GM18508 (cell line): ENCODE data around the gene TPRG1.

ENCODE experiments used
- ATAC-seq: cut with Tn5 transposase; IDR thresholded peaks from one replicate; pipeline ENCODE4 v1.9.1; 2021; ENCODE audit warnings: moderate number of reproducible peaks; ENCODE audit not compliant: insufficient read depth, unreplicated experiment

Gene TPRG1

DNA sequence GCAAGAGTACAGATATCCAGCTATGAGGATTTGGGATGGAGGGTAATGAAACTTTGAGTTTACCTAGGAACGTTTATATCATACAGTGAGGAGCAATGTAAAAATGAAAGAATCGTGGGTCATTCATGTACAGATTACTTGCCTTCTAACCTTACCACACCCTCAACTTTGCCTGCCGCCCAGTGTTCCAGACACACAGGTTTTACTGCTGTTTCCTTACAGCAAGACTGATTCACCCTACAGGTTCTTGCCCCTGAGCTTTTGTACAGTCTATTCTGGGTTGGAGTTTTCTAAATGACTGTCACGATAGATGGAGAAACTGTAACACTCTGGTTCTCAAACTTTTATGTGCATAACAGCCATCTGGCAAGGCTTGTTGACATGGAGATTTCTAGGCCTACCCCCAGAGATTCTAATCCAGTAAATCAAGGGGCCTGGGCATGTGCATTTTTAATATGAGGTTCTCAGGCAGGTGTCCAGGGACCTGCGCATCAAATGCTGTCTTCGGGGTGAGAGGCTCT is 6.6 kb upstream of the TPRG1 start:
- no peak for ATAC-seq

- ATAC-seq: no peak
Observed at GRCh38 chr3:189166321-189166720, 5.5 kb upstream of the TPRG1 start.

GRCh38 chr3:189167027-189167766 is 4.6 kb upstream of the TPRG1 start:
- ATAC-seq: no peak

GRCh38 chr3:189168711-189169110 is 3.1 kb upstream of the TPRG1 start:
- no peak for ATAC-seq

DNA sequence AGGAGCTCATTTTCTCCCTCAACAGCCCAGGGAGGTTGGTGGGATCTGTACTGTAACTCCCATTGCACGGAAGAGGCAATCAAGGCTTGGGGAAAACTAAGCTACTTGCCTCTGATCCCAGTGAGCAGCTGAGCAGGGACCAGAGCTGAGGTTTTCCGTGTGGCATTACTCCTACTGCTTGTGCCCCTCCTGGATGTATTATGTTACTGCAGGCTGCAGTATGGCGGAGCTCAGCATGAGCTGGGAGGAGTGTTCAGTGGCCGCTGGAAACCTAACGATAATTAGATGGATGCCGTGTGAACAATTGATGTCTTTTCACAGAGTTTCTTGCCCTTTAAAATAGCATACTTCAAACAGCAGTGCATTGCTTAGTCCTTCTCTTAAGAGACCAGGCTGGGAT is 2.0 kb upstream of the TPRG1 start:
- ATAC-seq: no peak

GRCh38 chr3:189170559-189170958 is 1.2 kb upstream of the TPRG1 start:
- no peak for ATAC-seq

DNA sequence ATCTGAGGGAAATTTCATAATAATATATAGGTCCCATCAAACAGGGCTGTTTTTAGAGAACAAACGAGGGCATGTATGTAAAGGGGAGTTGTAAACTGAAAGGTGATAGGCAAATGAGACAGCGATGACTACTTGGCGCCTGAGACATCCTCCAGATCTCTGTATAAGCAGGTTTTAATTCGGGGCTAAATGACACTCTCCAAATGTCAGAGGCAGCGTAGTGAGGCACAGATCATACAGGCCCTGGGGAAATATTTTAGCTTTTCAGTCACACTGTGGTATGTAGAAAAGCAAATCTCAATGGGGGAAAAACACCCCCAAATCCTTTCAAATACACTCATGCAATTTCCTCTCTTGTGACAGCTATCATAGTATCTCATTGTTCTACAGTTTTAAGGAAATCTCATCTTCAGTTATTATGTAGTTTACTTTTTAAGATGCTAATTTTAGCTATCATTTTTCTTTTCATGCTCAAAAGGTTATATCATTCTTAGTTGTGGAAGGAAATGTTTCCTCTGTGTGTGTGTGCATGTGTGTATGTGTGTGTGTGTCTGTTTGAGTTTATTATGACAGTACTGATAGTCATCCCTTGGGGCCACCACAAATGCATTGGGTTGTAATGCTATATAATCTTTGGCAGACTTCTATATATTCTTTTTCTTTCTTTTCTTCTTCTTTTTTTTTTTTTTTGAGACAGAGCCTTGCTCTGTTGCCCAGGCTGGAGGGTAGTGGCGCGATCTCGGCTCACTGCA is 1.1 kb downstream of the TPRG1 start:
- no peak for ATAC-seq

- ATAC-seq: no peak
Observed at GRCh38 chr3:189184566-189184965, 12.8 kb downstream of the TPRG1 start.

GRCh38 chr3:189186101-189186500 is 14.3 kb downstream of the TPRG1 start:
- ATAC-seq: no peak

GRCh38 chr3:189188466-189188865 is 16.7 kb downstream of the TPRG1 start:
- no peak for ATAC-seq

DNA sequence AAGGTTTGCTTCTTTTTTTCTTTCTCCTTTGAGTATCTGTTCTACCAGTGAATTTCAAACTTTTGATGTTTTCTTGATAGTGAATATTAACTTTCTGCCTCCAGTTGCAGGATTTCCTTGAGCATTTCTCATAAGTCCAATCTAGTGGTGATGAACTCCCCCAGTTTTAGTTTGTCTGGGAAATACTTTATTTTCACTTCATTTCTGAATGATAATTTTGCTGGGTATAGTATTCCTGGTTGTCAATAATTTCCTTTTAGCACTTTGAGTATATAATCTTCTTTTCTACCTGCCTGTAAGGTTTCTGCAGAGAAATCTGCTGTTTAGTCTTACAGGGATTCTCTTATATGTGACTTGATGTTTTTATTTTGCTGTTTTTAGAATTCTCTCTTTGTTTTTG is 21.0 kb downstream of the TPRG1 start:
- ATAC-seq: no peak

DNA sequence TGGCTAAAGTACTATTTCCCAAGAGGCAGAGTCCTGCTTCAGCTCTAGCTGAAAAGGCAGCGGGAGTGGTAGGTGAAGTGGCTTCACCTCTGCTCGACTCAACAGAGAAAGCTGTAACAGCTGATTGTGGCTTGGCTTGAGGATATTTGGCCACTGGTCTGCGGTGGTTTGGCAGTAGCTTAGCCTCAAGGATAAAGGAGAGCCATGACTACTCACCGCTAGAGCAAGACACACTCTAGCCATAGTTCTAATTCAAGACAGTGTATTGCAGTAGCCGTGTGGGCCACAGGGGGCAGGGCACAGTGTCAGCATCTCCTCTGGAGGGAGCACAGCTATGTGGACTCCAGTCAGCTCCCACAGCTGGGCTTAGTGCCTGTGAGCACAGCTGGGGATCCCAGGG is 23.5 kb downstream of the TPRG1 start:
- no peak for ATAC-seq

DNA sequence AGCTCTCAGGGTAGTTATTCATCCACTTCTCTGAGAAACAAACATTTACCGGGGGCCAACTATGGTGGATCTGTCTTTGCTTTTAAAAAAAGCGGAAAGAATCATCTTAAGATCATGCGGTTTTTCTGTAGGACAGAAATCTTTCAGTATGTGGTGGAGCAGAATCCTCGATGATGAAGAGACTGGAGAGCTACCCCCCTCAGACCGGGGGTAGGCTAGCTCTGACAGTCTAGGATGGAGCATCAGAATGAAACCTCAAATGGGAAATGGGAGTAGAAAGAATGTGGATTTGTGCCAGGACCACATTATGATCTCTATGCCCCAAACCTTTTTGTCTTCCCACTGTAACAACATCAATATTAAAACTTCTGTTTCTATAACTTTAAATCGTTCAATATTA is 30.3 kb downstream of the TPRG1 start:
- ATAC-seq: no peak

GRCh38 chr3:189202583-189202982 is 30.8 kb downstream of the TPRG1 start:
- ATAC-seq: no peak

DNA sequence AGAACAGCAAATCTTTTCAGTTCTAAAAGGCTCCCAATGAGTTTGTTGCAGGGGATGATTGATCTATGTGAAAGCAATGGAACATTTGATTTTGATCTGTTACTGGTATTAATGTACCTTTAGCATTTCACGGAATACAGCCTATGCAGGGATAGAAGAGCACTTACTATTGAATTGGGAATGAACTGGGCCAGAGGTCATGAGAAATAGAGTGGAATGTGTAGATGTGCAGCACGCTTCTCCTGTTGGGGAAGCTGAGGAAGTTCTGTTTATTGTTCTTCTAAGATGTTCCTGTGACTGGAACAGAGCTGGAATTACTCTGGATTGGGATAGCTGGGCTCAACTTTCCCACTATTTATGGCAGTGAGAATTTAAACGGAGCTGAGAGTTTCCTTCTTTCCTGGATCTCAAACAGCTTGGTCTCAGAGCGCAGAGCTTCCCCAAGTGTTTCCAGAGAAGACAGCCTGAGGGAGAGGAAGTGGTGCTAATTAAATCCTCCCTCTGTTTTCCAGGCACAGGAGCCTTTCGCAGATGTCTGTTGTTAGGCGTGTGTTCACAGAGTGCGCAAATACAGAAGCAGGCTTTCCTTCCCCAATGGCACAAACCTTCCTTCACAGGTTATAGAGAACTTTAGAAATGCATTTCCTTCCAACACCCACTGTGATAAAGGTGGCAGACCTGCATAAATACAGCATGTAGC is 32.5 kb downstream of the TPRG1 start:
- no peak for ATAC-seq

DNA sequence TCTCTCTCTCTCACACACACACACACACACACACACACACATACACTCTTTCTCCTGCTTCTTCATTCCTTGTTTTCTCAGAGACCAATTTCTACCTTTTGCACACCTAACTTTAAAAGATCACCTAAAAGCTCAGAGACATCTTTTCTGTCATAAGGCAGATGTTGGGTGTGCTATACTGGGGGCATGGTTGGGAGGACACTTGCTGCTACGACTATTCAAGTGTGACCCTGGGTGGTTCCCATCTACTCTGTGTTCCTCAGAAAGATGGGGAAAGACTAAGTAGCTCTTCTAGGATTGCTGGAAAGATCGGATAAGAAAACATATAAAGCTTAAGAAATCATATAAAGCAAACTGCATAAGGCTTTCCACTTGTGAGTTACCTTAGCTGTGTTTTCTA is 33.2 kb downstream of the TPRG1 start:
- ATAC-seq: no peak

- no peak for ATAC-seq
Observed at GRCh38 chr3:189210251-189210770, 38.5 kb downstream of the TPRG1 start.

DNA sequence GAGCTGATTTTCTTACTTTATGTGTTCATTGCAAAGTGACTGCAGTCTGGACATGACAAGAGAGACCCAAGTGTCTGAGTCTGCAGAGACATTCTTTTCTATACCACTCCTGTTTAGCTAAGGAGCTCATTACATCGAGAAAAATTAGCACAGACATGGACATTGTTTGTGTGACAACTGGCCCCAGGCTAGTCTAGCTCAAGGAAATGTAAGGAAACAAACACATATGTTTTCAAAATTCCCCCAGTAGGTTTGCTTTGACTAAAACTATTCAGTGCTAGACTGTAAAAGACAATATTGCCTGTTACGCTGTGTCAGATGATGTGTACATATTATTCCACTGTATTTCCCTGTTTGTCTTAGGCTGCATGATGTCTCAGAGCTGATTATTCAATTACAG is 40.9 kb downstream of the TPRG1 start:
- ATAC-seq: no peak

DNA sequence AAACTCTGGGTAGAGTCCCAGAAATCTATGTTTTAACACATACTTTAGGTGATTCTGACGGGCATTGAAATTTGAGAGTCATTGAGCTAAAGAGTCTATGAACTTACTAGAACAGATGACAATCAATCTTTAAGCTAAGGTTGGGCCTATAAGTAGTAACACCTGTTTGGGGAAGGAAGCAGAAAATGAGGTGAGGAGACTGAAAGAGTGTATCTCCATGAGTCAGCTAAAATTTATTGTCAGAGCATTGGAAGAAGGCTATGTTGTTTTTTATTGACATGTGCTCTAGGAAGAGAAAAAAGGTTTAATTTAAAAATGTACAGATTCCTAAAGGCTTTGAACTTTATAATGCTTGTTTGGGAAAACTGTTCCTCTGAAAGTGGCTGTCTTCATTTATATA is 42.9 kb downstream of the TPRG1 start:
- no peak for ATAC-seq

- no peak for ATAC-seq
Observed at GRCh38 chr3:189222927-189223636, 51.3 kb downstream of the TPRG1 start.
